Measurements from ENCODE around the gene DGKD.

The DGKD gene

GRCh38 chr2:233317196-233317943 is 36.9 kb upstream of the DGKD start:
- peak; percentile 33 for DNase-seq (ENCODE audit: low read depth)
- no peak for TF ChIP-seq CTCF (IDR thresholded peaks at IDR 0.05; ENCODE audit: insufficient read depth, low read depth, low read length, missing control alignments)
- no peak overlapping the region for H3K4me3 ChIP-seq (ENCODE audit: low read depth, low read length)

GRCh38 chr2:233319256-233319655 is 35.0 kb upstream of the DGKD start:
- no peak overlapping the region for H3K4me3 ChIP-seq (ENCODE audit: low read depth, low read length)
- no peak for TF ChIP-seq CTCF (IDR thresholded peaks at IDR 0.05; ENCODE audit: insufficient read depth, low read depth, low read length, missing control alignments)
- no peak for DNase-seq (ENCODE audit: low read depth)

GRCh38 chr2:233320470-233320869 is 33.8 kb upstream of the DGKD start:
- TF ChIP-seq CTCF (IDR thresholded peaks at IDR 0.05; ENCODE audit: insufficient read depth, low read depth, low read length, missing control alignments): no peak
- H3K4me3 ChIP-seq (ENCODE audit: low read depth, low read length): no peak overlapping the region
- no peak for DNase-seq (ENCODE audit: low read depth)

GRCh38 chr2:233321166-233321565 is 33.1 kb upstream of the DGKD start:
- no peak for DNase-seq (ENCODE audit: low read depth)
- H3K4me3 ChIP-seq (ENCODE audit: low read depth, low read length): no peak overlapping the region
- TF ChIP-seq CTCF (IDR thresholded peaks at IDR 0.05; ENCODE audit: insufficient read depth, low read depth, low read length, missing control alignments): no peak

GRCh38 chr2:233323851-233324250 is 30.4 kb upstream of the DGKD start:
- H3K4me3 ChIP-seq (ENCODE audit: low read depth, low read length): no peak overlapping the region
- DNase-seq (ENCODE audit: low read depth): no peak
- no peak for TF ChIP-seq CTCF (IDR thresholded peaks at IDR 0.05; ENCODE audit: insufficient read depth, low read depth, low read length, missing control alignments)

GRCh38 chr2:233325256-233325655 is 29.0 kb upstream of the DGKD start:
- no peak for DNase-seq (ENCODE audit: low read depth)
- no peak overlapping the region for H3K4me3 ChIP-seq (ENCODE audit: low read depth, low read length)
- no peak for TF ChIP-seq CTCF (IDR thresholded peaks at IDR 0.05; ENCODE audit: insufficient read depth, low read depth, low read length, missing control alignments)

- no peak for DNase-seq (ENCODE audit: low read depth)
- no peak for TF ChIP-seq CTCF (IDR thresholded peaks at IDR 0.05; ENCODE audit: insufficient read depth, low read depth, low read length, missing control alignments)
Measured at GRCh38 chr2:233325814-233326213, 28.5 kb upstream of the DGKD start.

More at GRCh38 chr2:233325814-233326213, 28.5 kb upstream of the DGKD start:
- no peak overlapping the region for H3K4me3 ChIP-seq (ENCODE audit: low read depth, low read length)
